OCI-LY1 (cell line): Measurements from ENCODE around the gene EIF4EBP2.

Experiments
- CTCF ChIP-seq: fragments of 200-600 bp; sonication (generic), shearing (Covaris generic); IDR thresholded peaks from 2 replicates; pipeline ENCODE4 v1.5.1; 2017; ENCODE audit warnings: mild to moderate bottlenecking, antibody characterized with exemption, low read length, moderate library complexity, mixed read lengths
- EZH2 ChIP-seq: fragments of 200-600 bp; sonication (generic), shearing (Covaris generic); IDR thresholded peaks from 2 replicates; pipeline ENCODE4 v1.8.0; 2017; ENCODE audit warnings: borderline replicate concordance, mixed run types, mild to moderate bottlenecking, antibody characterized with exemption, low read length, moderate library complexity, mixed read lengths

- TF ChIP-seq CTCF (no peak), EZH2 (no peak)
These were observed 37.4 kb downstream of the EIF4EBP2 start, which contains the start of gene NODAL for GRCh38 chr10:70441161-70441894.
